Activated CD4-positive, alpha-beta T cell treated with anti-CD3 and anti-CD28 coated beads for 1 hour (primary cell): ENCODE measurements around the gene FXYD4.
"Not testable (repeated sequence)": the region's sequence is repeated elsewhere in the genome, so short reads cannot be mapped to it uniquely, and the experiment has no call there.

ENCODE experiments used
- DNase-seq: peaks from one replicate; pipeline ENCODE4 v3.0.0-alpha.2; 2020

Gene FXYD4

GRCh38 chr10:43376828-43377423 lies 5.5 kb downstream of the FXYD4 start:
- no peak for DNase-seq

- no peak for DNase-seq
Measured at GRCh38 chr10:43377424-43377883, 6.0 kb downstream of the FXYD4 start.

GRCh38 chr10:43380610-43381222 lies 9.3 kb downstream of the FXYD4 start:
- no peak for DNase-seq

GRCh38 chr10:43383204-43383971 lies 12.0 kb downstream of the FXYD4 start:
- no peak for DNase-seq

GRCh38 chr10:43384252-43385221 lies 13.1 kb downstream of the FXYD4 start:
- no peak for DNase-seq

GRCh38 chr10:43385412-43386004 lies 14.1 kb downstream of the FXYD4 start:
- DNase-seq, result no peak

- DNase-seq, result no peak
Measured at GRCh38 chr10:43386549-43386948, 15.1 kb downstream of the FXYD4 start.

GRCh38 chr10:43386981-43387677 lies 15.7 kb downstream of the FXYD4 start:
- no peak for DNase-seq

- no peak for DNase-seq
Measured at GRCh38 chr10:43387678-43388032, 16.2 kb downstream of the FXYD4 start.

GRCh38 chr10:43389867-43390266 lies 18.4 kb downstream of the FXYD4 start:
- DNase-seq, result no peak

GRCh38 chr10:43390333-43390732 lies 18.9 kb downstream of the FXYD4 start:
- no peak for DNase-seq

- DNase-seq, result no peak
Measured at GRCh38 chr10:43390759-43391158, 19.3 kb downstream of the FXYD4 start.

- no peak for DNase-seq
Measured at GRCh38 chr10:43391496-43391895, 20.1 kb downstream of the FXYD4 start.

GRCh38 chr10:43392748-43393147 lies 21.3 kb downstream of the FXYD4 start:
- no peak for DNase-seq

GRCh38 chr10:43393186-43393585 lies 21.8 kb downstream of the FXYD4 start:
- not testable (repeated sequence) for DNase-seq

GRCh38 chr10:43393606-43394360 lies 22.3 kb downstream of the FXYD4 start:
- DNase-seq, result no peak

GRCh38 chr10:43394868-43395267 lies 23.4 kb downstream of the FXYD4 start:
- no peak for DNase-seq

- no peak for DNase-seq
Measured at GRCh38 chr10:43395571-43396060, 24.2 kb downstream of the FXYD4 start.

GRCh38 chr10:43396061-43396927 lies 24.9 kb downstream of the FXYD4 start:
- DNase-seq, result peak; percentile 36
